H9 (cell line): ENCODE results near the gene LRP1B. TPM values are rescaled to one million over a fixed set of nuclear protein-coding genes. Genes with fewer than 3 reads are reported as not detected.

ENCODE experiments used
- DNase-seq: peaks from one replicate; pipeline ENCODE4 v3.0.0-alpha.2; 2017
- H2AFZ ChIP-seq: one replicate; pipeline ENCODE4 v1.6.1; 2013; ENCODE audit warnings: mild to moderate bottlenecking, low read length, control low read depth, moderate library complexity
- H2AK5ac ChIP-seq: 2 replicates; pipeline ENCODE4 v1.6.1; 2013; ENCODE audit warnings: low read length, control low read depth, mixed read lengths; ENCODE audit not compliant: insufficient read length
- H2BK120ac ChIP-seq: one replicate; pipeline ENCODE4 v1.6.1; 2013; ENCODE audit warnings: low read depth, mild to moderate bottlenecking, low read length, control low read depth, inconsistent platforms; ENCODE audit not compliant: poor library complexity, severe bottlenecking
- H2BK12ac ChIP-seq: 2 replicates; pipeline ENCODE4 v1.6.1; 2013; ENCODE audit warnings: low read length, control low read depth, mixed read lengths, low read depth; ENCODE audit not compliant: insufficient read length
- H2BK15ac ChIP-seq: 2 replicates; pipeline ENCODE4 v1.6.1; 2013; ENCODE audit warnings: low read depth, low read length, control low read depth
- H2BK20ac ChIP-seq: one replicate; pipeline ENCODE4 v1.6.1; 2013; ENCODE audit warnings: low read depth, mild to moderate bottlenecking, low read length, control low read depth, inconsistent platforms; ENCODE audit not compliant: poor library complexity, severe bottlenecking
- H2BK5ac ChIP-seq: 2 replicates; pipeline ENCODE4 v1.6.1; 2013; ENCODE audit warnings: low read length, control low read depth, mixed read lengths; ENCODE audit not compliant: insufficient read length
- H3K14ac ChIP-seq: 2 replicates; pipeline ENCODE4 v1.6.1; 2013; ENCODE audit warnings: low read length, control low read depth; ENCODE audit not compliant: insufficient read depth
- H3K18ac ChIP-seq: 2 replicates; pipeline ENCODE4 v1.6.1; 2013; ENCODE audit warnings: low read depth, mild to moderate bottlenecking, mixed read lengths, low read length, control low read depth; ENCODE audit not compliant: insufficient read length
- H3K23ac ChIP-seq: 2 replicates; pipeline ENCODE4 v1.6.1; 2013; ENCODE audit warnings: low read length, control low read depth, mixed read lengths, low read depth; ENCODE audit not compliant: insufficient read length
- H3K23me2 ChIP-seq: 2 replicates; pipeline ENCODE4 v1.6.1; 2013; ENCODE audit warnings: low read depth, mild to moderate bottlenecking, mixed read lengths, low read length, control low read depth; ENCODE audit not compliant: insufficient read length, poor library complexity, severe bottlenecking
- H3K27ac ChIP-seq: 2 replicates; pipeline ENCODE4 v1.5.1; 2013; ENCODE audit warnings: low read length, control low read depth, mixed read lengths, low read depth; ENCODE audit not compliant: insufficient read length
- H3K27me3 ChIP-seq: 2 replicates; pipeline ENCODE4 v1.6.1; 2013; ENCODE audit warnings: low read length, control low read depth, inconsistent platforms; ENCODE audit not compliant: insufficient read depth
- H3K4ac ChIP-seq: 2 replicates; pipeline ENCODE4 v1.6.1; 2013; ENCODE audit warnings: low read depth, mild to moderate bottlenecking, control low read depth, inconsistent platforms, low read length, moderate library complexity
- H3K4me1 ChIP-seq: 2 replicates; pipeline ENCODE4 v1.6.1; 2013; ENCODE audit warnings: low read length, control low read depth, inconsistent platforms; ENCODE audit not compliant: insufficient read depth
- H3K4me2 ChIP-seq: 2 replicates; pipeline ENCODE4 v1.6.1; 2013; ENCODE audit warnings: low read length, control low read depth, mixed read lengths; ENCODE audit not compliant: insufficient read length, insufficient read depth
- H3K56ac ChIP-seq: 2 replicates; pipeline ENCODE4 v1.6.1; 2013; ENCODE audit warnings: low read depth, mild to moderate bottlenecking, mixed read lengths, low read length, control low read depth; ENCODE audit not compliant: insufficient read length
- H3K79me1 ChIP-seq: 2 replicates; pipeline ENCODE4 v1.6.1; 2013; ENCODE audit warnings: low read depth, mild to moderate bottlenecking, moderate library complexity, low read length, control low read depth, inconsistent platforms; ENCODE audit not compliant: insufficient read depth, poor library complexity, severe bottlenecking
- H3K79me2 ChIP-seq: 2 replicates; pipeline ENCODE4 v1.6.1; 2013; ENCODE audit warnings: low read length, control low read depth, inconsistent platforms; ENCODE audit not compliant: insufficient read depth
- H3K9ac ChIP-seq: 2 replicates; pipeline ENCODE4 v1.6.1; 2013; ENCODE audit warnings: low read length, control low read depth, mixed read lengths; ENCODE audit not compliant: insufficient read length; ENCODE audit errors: extremely low read depth
- H3K9me3 ChIP-seq: one replicate; pipeline ENCODE4 v1.6.1; 2013; ENCODE audit warnings: low read depth, low read length, inconsistent platforms; ENCODE audit not compliant: control insufficient read depth
- H3T11ph ChIP-seq: one replicate; pipeline ENCODE4 v1.6.1; 2013; ENCODE audit warnings: mild to moderate bottlenecking, low read length, control low read depth, inconsistent platforms
- H4K20me1 ChIP-seq: one replicate; pipeline ENCODE4 v1.6.1; 2013; ENCODE audit not compliant: control insufficient read depth, insufficient read length, insufficient read depth
- H4K5ac ChIP-seq: 2 replicates; pipeline ENCODE4 v1.6.1; 2013; ENCODE audit warnings: low read depth, mild to moderate bottlenecking, mixed read lengths, low read length, control low read depth; ENCODE audit not compliant: insufficient read length
- H4K8ac ChIP-seq: replicated peaks from 2 replicates; pipeline ENCODE4 v1.6.1; 2013; ENCODE audit warnings: low read length, control low read depth, mixed read lengths, low read depth; ENCODE audit not compliant: insufficient read length
- H4K91ac ChIP-seq: 2 replicates; pipeline ENCODE4 v1.6.1; 2013; ENCODE audit warnings: low read depth, mild to moderate bottlenecking, moderate library complexity, mixed read lengths, low read length, control low read depth; ENCODE audit not compliant: insufficient read length
- H3K27ac Mint-ChIP-seq, 3 experiments: 2 replicates in 2 of 3; 3 replicates in 1 of 3; pipeline ENCODE4 v1.8.0; 2020 to 2021; ENCODE audit warnings: mixed read lengths in 3 of 3, mild to moderate bottlenecking in 1 of 3, moderate library complexity in 1 of 3
- H3K27me3 Mint-ChIP-seq: 2 replicates; pipeline ENCODE4 v1.8.0; 2021; ENCODE audit warnings: low read depth, mild to moderate bottlenecking, moderate library complexity, mixed read lengths
- H3K36me3 Mint-ChIP-seq, 3 experiments: 2 replicates in 2 of 3; 3 replicates in 1 of 3; pipeline ENCODE4 v1.8.0; 2020 to 2021; ENCODE audit warnings: low read depth in 3 of 3, mixed read lengths in 3 of 3; ENCODE audit not compliant: insufficient read depth in 1 of 3
- H3K4me1 Mint-ChIP-seq, 2 experiments: 2 replicates each; pipeline ENCODE4 v1.8.0; 2020; ENCODE audit warnings: mixed read lengths in 2 of 2
- H3K4me3 Mint-ChIP-seq, 2 experiments: 2 replicates in 1 of 2; 3 replicates in 1 of 2; pipeline ENCODE4 v1.8.0; 2020 to 2021; ENCODE audit warnings: mild to moderate bottlenecking in 2 of 2, mixed read lengths in 2 of 2, moderate library complexity in 1 of 2
- H3K9me3 Mint-ChIP-seq, 2 experiments: 2 replicates in 1 of 2; 3 replicates in 1 of 2; pipeline ENCODE4 v1.8.0; 2020; ENCODE audit warnings: mild to moderate bottlenecking in 2 of 2, mixed read lengths in 2 of 2, moderate library complexity in 1 of 2
- WGBS: extraction: QIAGEN DNeasy Blood & Tissue Kit; methylation state at CpG from one replicate; pipeline ENCODE4 v1.1.7; 2013; ENCODE audit warnings: missing lambda C conversion rate, low lambda C conversion rate, mixed read lengths; ENCODE audit not compliant: insufficient read length; ENCODE audit errors: extremely low coverage; 5-methylcytosine and 5-hydroxymethylcytosine counted together
- total RNA-seq: library from RNA; stranded (reverse); gene quantifications from 2 replicates; pipeline ENCODE4 v1.2.1, GENCODE V29; 2021
- TF ChIP-seq, protein P1 (sequence below): fragments of 200-600 bp; sonication (generic); conservative IDR thresholded peaks from 3 replicates; pipeline ENCODE4 v1.8.0; 2021; ENCODE audit warnings: antibody characterized with exemption, mild to moderate bottlenecking

The LRP1B gene
- total RNA-seq, 1 experiment from 2014 or later, result not detected

GRCh38 chr2:141611176-141611571 is 519.6 kb downstream of the LRP1B start:
- WGBS, result no CpG with 5 or more reads among the region's 1 CpG
- Histone ChIP-seq H2AK5ac (no peak overlapping the region), H2BK20ac (no peak overlapping the region), H3K27ac (peak overlapping the region; percentile 88), H3K14ac (no peak overlapping the region), H2BK12ac (no peak overlapping the region), H2AFZ (no peak overlapping the region), H3K56ac (no peak overlapping the region), H3K27me3 (no peaks in the 10 kb centered on the region), H2BK5ac (no peak overlapping the region), H4K20me1 (no peaks in the 10 kb centered on the region), H3K18ac (no peak overlapping the region), H3K79me1 (no peaks in the 10 kb centered on the region), H3T11ph (no peak overlapping the region), H4K8ac (no peak overlapping the region), H4K5ac (no peak overlapping the region), H2BK120ac (no peak overlapping the region), H3K4ac (no peak overlapping the region), H3K9ac (no peak overlapping the region), H4K91ac (no peak overlapping the region), H3K79me2 (no peaks in the 10 kb centered on the region), H3K23ac (no peak overlapping the region), H3K9me3 (no peaks in the 10 kb centered on the region), H3K4me2 (peak overlapping the region; percentile 69), H3K4me1 (peaks cover 9% of the 10 kb centered on the region; the same call in 1 of the 2 replicates), H2BK15ac (no peak overlapping the region), H3K23me2 (no peaks in the 10 kb centered on the region)
- H3K27ac Mint-ChIP-seq, result peak overlapping the region; percentile 86 to 98 (median 93); a peak in 6 of 7 replicates
- no peaks in the 10 kb centered on the region for H3K27me3 Mint-ChIP-seq
- TF ChIP-seq, protein P1, sequence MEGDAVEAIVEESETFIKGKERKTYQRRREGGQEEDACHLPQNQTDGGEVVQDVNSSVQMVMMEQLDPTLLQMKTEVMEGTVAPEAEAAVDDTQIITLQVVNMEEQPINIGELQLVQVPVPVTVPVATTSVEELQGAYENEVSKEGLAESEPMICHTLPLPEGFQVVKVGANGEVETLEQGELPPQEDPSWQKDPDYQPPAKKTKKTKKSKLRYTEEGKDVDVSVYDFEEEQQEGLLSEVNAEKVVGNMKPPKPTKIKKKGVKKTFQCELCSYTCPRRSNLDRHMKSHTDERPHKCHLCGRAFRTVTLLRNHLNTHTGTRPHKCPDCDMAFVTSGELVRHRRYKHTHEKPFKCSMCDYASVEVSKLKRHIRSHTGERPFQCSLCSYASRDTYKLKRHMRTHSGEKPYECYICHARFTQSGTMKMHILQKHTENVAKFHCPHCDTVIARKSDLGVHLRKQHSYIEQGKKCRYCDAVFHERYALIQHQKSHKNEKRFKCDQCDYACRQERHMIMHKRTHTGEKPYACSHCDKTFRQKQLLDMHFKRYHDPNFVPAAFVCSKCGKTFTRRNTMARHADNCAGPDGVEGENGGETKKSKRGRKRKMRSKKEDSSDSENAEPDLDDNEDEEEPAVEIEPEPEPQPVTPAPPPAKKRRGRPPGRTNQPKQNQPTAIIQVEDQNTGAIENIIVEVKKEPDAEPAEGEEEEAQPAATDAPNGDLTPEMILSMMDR, result no peak
- peak overlapping the region; percentile 39 to 70 for H3K4me3 Mint-ChIP-seq
- peaks cover 3 to 12% of the 10 kb centered on the region in 2 experiments; a peak in 3 of 5 replicates for H3K9me3 Mint-ChIP-seq
- H3K36me3 Mint-ChIP-seq, result peaks cover 2 to 22% (median 22%) of the 10 kb centered on the region in 3 experiments
- DNase-seq, result no peak
- peaks cover 30 to 37% of the 10 kb centered on the region in 2 experiments for H3K4me1 Mint-ChIP-seq
